GM12878 (cell line): ENCODE measurements around the gene TNFRSF6B. TPM values are rescaled to one million over a fixed set of nuclear protein-coding genes. Genes with fewer than 3 reads are reported as not detected.
A peak's percentile ranks its signal among the peaks of the same experiment; 100 is the strongest.

Experiments used
- ATAC-seq: fragments of 200-7000 bp; cut with Tn5 transposase; 3 replicates; pipeline ENCODE4 v1.9.1; 2020; ENCODE audit warnings: mild to moderate bottlenecking, moderate library complexity
- BruUV-seq: library from RNA; stranded (reverse); fragments of 400-500 nt; replicated peaks from 2 replicates; lab custom pipeline; 2021; lab: Mats Ljungman, UMichigan
- CTCF ChIA-PET: fragments of 300-600 bp; sonication (Branson Sonifier 250); formaldehyde crosslinking; extraction: SDS; loops from one replicate; lab custom pipeline; 2021; ENCODE audit warnings: inconsistent platforms; lab: Yijun Ruan, JAX
- POLR2A ChIA-PET: fragments of 350-600 bp; formaldehyde crosslinking; extraction: SDS; loops from one replicate; lab custom pipeline; 2021; ENCODE audit warnings: inconsistent platforms; lab: Charles Lee
- RAD21 ChIA-PET: fragments of 300-600 bp; sonication (Branson Sonifier 250); formaldehyde crosslinking; loops from one replicate; lab custom pipeline; 2023; ENCODE audit warnings: antibody characterized with exemption; ENCODE audit not compliant: unreplicated experiment; lab: Charles Lee
- SMC1A ChIA-PET: fragments of 300-600 bp; sonication (Branson Sonifier 250); formaldehyde crosslinking; loops from one replicate; lab custom pipeline; 2023; ENCODE audit not compliant: unreplicated experiment, uncharacterized antibody; lab: Charles Lee
- DNase-seq: peaks from one replicate; pipeline ENCODE4 v3.0.0-alpha.2; 2011; ENCODE audit warnings: low read depth, low spot score
- FAIRE-seq: peaks from 3 replicates; lab custom pipeline; 2011; peaks lifted over from hg19 to GRCh38; lab: Jason Lieb, UNC
- H2AFZ ChIP-seq: 2 replicates; pipeline ENCODE4 v1.6.0; 2011; ENCODE audit warnings: low read depth, low read length, control low read depth; ENCODE audit not compliant: control insufficient read depth
- H3K27ac ChIP-seq: 2 replicates; pipeline ENCODE4 v1.5.1; 2011; ENCODE audit warnings: control low read depth; ENCODE audit not compliant: control insufficient read depth, insufficient read depth
- H3K27me3 ChIP-seq, 2 experiments: replicated peaks in 1 of 2; 2 replicates each; pipeline versions ENCODE4 v1.6.0 to v1.6.1; 2011; ENCODE audit warnings: low read length in 1 of 2; ENCODE audit not compliant: control insufficient read depth in 2 of 2, insufficient read depth in 2 of 2
- H3K36me3 ChIP-seq, 2 experiments: 2 replicates each; pipeline ENCODE4 v1.5.1; 2011; ENCODE audit warnings: low read length in 1 of 2; ENCODE audit not compliant: control insufficient read depth in 2 of 2, insufficient read depth in 2 of 2
- H3K4me1 ChIP-seq: 2 replicates; pipeline ENCODE4 v1.6.1; 2011; ENCODE audit warnings: mild to moderate bottlenecking, low read length, moderate library complexity, mixed read lengths; ENCODE audit not compliant: control insufficient read depth, insufficient read depth
- H3K4me2 ChIP-seq: 2 replicates; pipeline ENCODE4 v1.6.0; 2011; ENCODE audit warnings: control low read depth; ENCODE audit not compliant: control insufficient read depth, insufficient read depth
- H3K4me3 ChIP-seq: fragments of 200-600 bp; sonication (generic); 2 replicates; pipeline ENCODE4 v1.5.1; 2016
- H3K79me2 ChIP-seq: 2 replicates; pipeline ENCODE4 v1.6.0; 2011; ENCODE audit warnings: low read length; ENCODE audit not compliant: control insufficient read depth, insufficient read depth
- H3K9ac ChIP-seq: 2 replicates; pipeline ENCODE4 v1.8.0; 2011; ENCODE audit warnings: low read length, control low read depth, mixed read lengths; ENCODE audit not compliant: control insufficient read depth, insufficient read depth
- H3K9me3 ChIP-seq: replicated peaks from 3 replicates; pipeline ENCODE4 v1.5.1; 2011; ENCODE audit warnings: mild to moderate bottlenecking, low read length; ENCODE audit not compliant: control insufficient read depth, insufficient read depth
- H4K20me1 ChIP-seq: 2 replicates; pipeline ENCODE4 v1.6.0; 2011; ENCODE audit not compliant: control insufficient read depth, insufficient read depth
- ATF7 ChIP-seq: fragments of 450-650 bp; IDR thresholded peaks from 2 replicates; pipeline ENCODE4 v1.6.1; 2016; ENCODE audit warnings: low read depth, mild to moderate bottlenecking
- CHD1 ChIP-seq: IDR thresholded peaks from 2 replicates; pipeline ENCODE4 v1.6.1; 2012; ENCODE audit warnings: low read depth, low read length, improper control_type of control experiment
- CREB1 ChIP-seq: IDR thresholded peaks from 2 replicates; pipeline ENCODE4 v1.6.1; 2012; ENCODE audit warnings: low read depth, mild to moderate bottlenecking, inconsistent platforms
- IKZF1 ChIP-seq: fragments of 450-650 bp; conservative IDR thresholded peaks from 2 replicates; pipeline ENCODE4 v1.6.1; 2017; ENCODE audit warnings: antibody characterized with exemption, mild to moderate bottlenecking
- MTA3 ChIP-seq: IDR thresholded peaks from 2 replicates; pipeline ENCODE4 v1.6.1; 2012; ENCODE audit warnings: low read length, inconsistent platforms, borderline replicate concordance
- POLR2A ChIP-seq: IDR thresholded peaks from 2 replicates; pipeline ENCODE4 v1.6.1; 2011; ENCODE audit warnings: low read depth, mild to moderate bottlenecking, low read length
- SMARCA5 ChIP-seq: fragments of 450-650 bp; IDR thresholded peaks from 2 replicates; pipeline ENCODE4 v1.6.1; 2017; ENCODE audit warnings: mild to moderate bottlenecking
- ZNF592 ChIP-seq: fragments of 450-650 bp; IDR thresholded peaks from 2 replicates; pipeline ENCODE4 v1.6.1; 2017; ENCODE audit warnings: mild to moderate bottlenecking, moderate library complexity
- ZNF622 ChIP-seq: fragments of 450-650 bp; IDR thresholded peaks from 2 replicates; pipeline ENCODE4 v1.6.1; 2017; ENCODE audit warnings: mild to moderate bottlenecking, inconsistent platforms
- WGBS: methylation state at CpG from one replicate; pipeline ENCODE4 v1.1.6; 2016; ENCODE audit warnings: low lambda C conversion rate; ENCODE audit not compliant: insufficient replicate concordance, insufficient coverage; ENCODE audit errors: missing lambda C conversion rate; 5-methylcytosine and 5-hydroxymethylcytosine counted together
- in situ Hi-C: fragments of 300-500 bp; cut with MboI; formaldehyde crosslinking; loops from 9 replicates; pipeline ENCODE4 v1.14.3; 2018; ENCODE audit warnings: mixed read lengths
- intact Hi-C: fragments of 100-400 bp; cut with micrococcal nuclease; formaldehyde crosslinking; loops from one replicate; pipeline ENCODE4 v1.14.2; 2022; ENCODE audit not compliant: unreplicated experiment
- polyA plus RNA-seq, 11 experiments: library from polyadenylated mRNA; depleted of rRNA in 4 of 11; unstranded in 6 of 11; stranded (reverse) in 5 of 11; fragments of >200 nt; fragmentation: Nextera tagmentation in 4 of 11; fragmentation: Illumina TruSeq in 1 of 11; extraction: Ambion mirVana in 4 of 11; extraction: Trizol in 1 of 11; gene quantifications; 1 replicate in 1 of 11; 2 replicates in 10 of 11; pipeline versions ENCODE4 v1.2.1 to v1.2.3, GENCODE V29; 2011 to 2016; ENCODE audit warnings: inconsistent platforms in 2 of 11, missing spikeins in 2 of 11, low read depth in 1 of 11
- total RNA-seq, 4 experiments: library from RNA; depleted of rRNA in 3 of 4; stranded (reverse); fragments of >200 nt in 3 of 4; fragmentation: Illumina TruSeq in 1 of 4; extraction: Trizol in 1 of 4; gene quantifications; 2 replicates each; pipeline versions ENCODE4 v1.2.1 to v1.2.3, GENCODE V29; 2013 to 2021
- TF ChIP-seq, protein P1 (sequence below): IDR thresholded peaks from 2 replicates; pipeline ENCODE4 v1.6.1; 2011; ENCODE audit warnings: borderline replicate concordance, low read depth, mild to moderate bottlenecking, moderate library complexity, mixed read lengths, low read length; ENCODE audit not compliant: insufficient read depth; ENCODE audit errors: extremely low read length
- TF ChIP-seq, protein P2 (sequence below), 3 experiments: IDR thresholded peaks in 2 of 3; conservative IDR thresholded peaks in 1 of 3; 2 replicates each; pipeline ENCODE4 v1.5.1; 2011; ENCODE audit warnings: low read depth in 3 of 3, low read length in 3 of 3, mild to moderate bottlenecking in 3 of 3, control low read depth in 2 of 3, moderate library complexity in 2 of 3, inconsistent platforms in 1 of 3, mixed read lengths in 1 of 3; ENCODE audit not compliant: control insufficient read depth in 2 of 3, insufficient read depth in 1 of 3; ENCODE audit errors: extremely low read depth in 1 of 3

Gene TNFRSF6B
- total and polyA plus RNA-seq, 10 of the 15 experiments (the other 5 are each of a cell fraction or from before 2014, with no cell fraction given) = 0.67 to 2.2 (median 1.8) TPM; not detected in 7

DNA sequence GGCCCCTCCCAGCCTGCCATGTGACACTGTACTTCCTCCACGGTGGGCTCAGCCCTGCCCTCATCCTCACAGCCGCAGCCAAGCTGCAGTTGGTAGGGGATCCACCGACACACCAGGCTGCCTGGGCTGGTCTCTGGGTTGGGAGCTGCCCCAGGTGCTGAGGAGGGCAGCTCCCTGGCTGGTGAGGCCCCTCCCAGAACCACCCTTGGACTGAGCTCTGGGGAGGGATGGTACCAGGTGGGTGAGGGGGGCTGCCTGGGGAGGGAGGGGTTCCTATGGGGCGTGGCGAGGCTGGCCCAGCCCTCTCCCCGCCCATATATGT is 185 bp upstream of the TNFRSF6B start:
- FAIRE-seq (no peak), DNase-seq (no peak)
- ChIA-PET SMC1A (no interaction called here), POLR2A (no interaction called here), CTCF (no interaction called here)
- Histone ChIP-seq H3K4me3 (no peak overlapping the region), H3K36me3 (no peaks in the 10 kb centered on the region), H3K4me1 (peaks cover 16% of the 10 kb centered on the region), H3K27ac (no peak overlapping the region), H3K9ac (no peak overlapping the region), H3K27me3 (no peaks in the 10 kb centered on the region)
- intact Hi-C loops = no loop called here
- in situ Hi-C loops = no loop called here
- WGBS = 12% methylated on average over 5 of the region's 6 CpGs
- no TSS peak for BruUV-seq
- no peak for TF ChIP-seq IKZF1
- no peak for TF ChIP-seq ATF7
- TF ChIP-seq SMARCA5 = no peak
- TF ChIP-seq, protein P1, sequence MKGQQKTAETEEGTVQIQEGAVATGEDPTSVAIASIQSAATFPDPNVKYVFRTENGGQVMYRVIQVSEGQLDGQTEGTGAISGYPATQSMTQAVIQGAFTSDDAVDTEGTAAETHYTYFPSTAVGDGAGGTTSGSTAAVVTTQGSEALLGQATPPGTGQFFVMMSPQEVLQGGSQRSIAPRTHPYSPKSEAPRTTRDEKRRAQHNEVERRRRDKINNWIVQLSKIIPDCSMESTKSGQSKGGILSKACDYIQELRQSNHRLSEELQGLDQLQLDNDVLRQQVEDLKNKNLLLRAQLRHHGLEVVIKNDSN = peak; percentile 29
- 0 out of 2 replicates have a peak, but pooled peaks have one; percentile 57 for TF ChIP-seq MTA3
- TF ChIP-seq CREB1 = 0 out of 2 replicates have a peak, but pooled peaks have one; percentile 10
- no peak for TF ChIP-seq CHD1
- TF ChIP-seq, protein P2, sequence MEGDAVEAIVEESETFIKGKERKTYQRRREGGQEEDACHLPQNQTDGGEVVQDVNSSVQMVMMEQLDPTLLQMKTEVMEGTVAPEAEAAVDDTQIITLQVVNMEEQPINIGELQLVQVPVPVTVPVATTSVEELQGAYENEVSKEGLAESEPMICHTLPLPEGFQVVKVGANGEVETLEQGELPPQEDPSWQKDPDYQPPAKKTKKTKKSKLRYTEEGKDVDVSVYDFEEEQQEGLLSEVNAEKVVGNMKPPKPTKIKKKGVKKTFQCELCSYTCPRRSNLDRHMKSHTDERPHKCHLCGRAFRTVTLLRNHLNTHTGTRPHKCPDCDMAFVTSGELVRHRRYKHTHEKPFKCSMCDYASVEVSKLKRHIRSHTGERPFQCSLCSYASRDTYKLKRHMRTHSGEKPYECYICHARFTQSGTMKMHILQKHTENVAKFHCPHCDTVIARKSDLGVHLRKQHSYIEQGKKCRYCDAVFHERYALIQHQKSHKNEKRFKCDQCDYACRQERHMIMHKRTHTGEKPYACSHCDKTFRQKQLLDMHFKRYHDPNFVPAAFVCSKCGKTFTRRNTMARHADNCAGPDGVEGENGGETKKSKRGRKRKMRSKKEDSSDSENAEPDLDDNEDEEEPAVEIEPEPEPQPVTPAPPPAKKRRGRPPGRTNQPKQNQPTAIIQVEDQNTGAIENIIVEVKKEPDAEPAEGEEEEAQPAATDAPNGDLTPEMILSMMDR (IDR thresholded peaks at IDR 0.05 in 2 of 3, conservative IDR thresholded peaks at IDR 0.05 in 1 of 3; ENCODE audit: control insufficient read depth in 2 of 3, extremely low read depth in 1 of 3, insufficient read depth in 1 of 3, low read depth in 3 of 3, low read length in 3 of 3) = no peak
- no peak for TF ChIP-seq ZNF622
- no peak for TF ChIP-seq ZNF592
- TF ChIP-seq POLR2A = peak; percentile 15; the same call in 1 of the 2 replicates
- TF ChIP-seq, all 136 proteins: peak for 4
- RAD21 ChIA-PET = no interaction called here
- H3K79me2 ChIP-seq = no peaks in the 10 kb centered on the region
- H2AFZ ChIP-seq = no peak overlapping the region
- ATAC-seq = peak; percentile 6; the same call in 2 of the 3 replicates
- no peaks in the 10 kb centered on the region for H4K20me1 ChIP-seq
- no peaks in the 10 kb centered on the region for H3K9me3 ChIP-seq
- H3K4me2 ChIP-seq = no peak overlapping the region
